GM04503 (cell line): ENCODE results near the gene ZC3H8.

ENCODE experiments used
- DNase-seq: peaks from one replicate; pipeline ENCODE4 v3.0.0-alpha.2; 2012; ENCODE audit warnings: low read depth

ZC3H8 gene

DNA sequence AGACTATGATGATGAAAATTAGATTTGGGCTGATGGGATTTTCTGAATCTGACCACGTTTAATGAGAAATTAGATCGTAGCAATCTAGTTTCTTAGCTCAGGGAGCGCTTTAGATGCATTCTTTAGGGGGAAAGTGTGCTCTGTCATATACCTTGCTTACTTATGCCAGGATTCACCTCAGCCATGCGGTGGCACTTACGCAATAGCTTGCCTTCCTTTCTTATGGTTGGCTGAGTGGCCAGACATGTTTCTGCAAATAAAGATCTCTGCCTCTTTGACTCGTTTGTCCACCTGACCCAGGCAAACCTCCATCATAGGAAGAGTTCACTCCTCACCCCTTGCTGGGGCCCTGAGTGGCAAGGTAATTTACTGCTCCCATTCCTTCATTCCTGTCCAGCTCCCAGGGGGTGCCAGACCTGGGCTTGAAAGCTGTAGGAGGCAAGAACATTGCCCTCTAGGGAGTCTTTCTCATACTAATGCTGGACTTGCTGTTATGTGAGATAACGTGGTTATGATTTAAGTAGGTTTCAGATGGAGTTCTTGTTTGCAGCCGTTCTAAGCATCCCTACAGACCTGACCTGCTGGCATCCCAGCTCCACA, 59.6 kb downstream of the ZC3H8 start:
- DNase-seq, result no peak

DNA sequence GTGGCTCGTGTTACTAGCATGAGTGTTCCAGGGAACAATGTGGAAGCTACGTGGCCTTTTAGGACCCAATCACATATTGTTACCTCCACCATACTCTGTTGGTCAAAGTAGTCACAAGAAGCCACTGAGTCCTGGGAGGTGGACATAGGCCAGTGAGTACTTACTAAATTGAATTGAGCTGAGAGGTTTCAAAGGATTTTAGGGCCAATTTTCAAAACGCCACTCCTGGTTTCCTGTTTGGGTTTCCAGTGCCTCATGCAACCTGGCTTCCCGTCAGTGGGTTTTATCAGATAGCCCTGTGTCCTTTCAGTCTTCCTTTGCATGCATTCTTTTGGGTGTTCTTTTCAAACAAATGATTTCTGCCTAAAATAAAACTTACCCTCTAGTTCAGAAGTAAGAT, 60.4 kb downstream of the ZC3H8 start:
- DNase-seq, result no peak

DNA sequence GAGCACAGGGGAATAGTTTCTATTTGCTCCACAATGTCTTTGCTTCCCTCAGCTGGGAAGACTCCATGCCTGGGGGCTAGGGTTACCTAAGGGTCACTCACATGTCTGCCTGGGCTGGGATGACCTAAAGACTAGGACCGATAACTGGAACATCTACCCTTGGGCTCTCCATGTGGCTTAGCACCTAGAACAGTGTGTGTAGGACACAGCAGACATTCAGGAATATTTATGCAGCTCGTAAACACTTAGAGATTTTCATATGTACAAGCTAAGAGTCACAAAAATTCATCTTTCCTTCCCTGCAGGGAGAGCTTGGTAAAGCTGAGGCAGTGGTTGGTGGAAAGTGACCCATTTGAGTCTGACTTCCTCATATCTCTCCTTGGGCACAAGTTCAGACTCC, 60.8 kb downstream of the ZC3H8 start:
- DNase-seq, result no peak

DNA sequence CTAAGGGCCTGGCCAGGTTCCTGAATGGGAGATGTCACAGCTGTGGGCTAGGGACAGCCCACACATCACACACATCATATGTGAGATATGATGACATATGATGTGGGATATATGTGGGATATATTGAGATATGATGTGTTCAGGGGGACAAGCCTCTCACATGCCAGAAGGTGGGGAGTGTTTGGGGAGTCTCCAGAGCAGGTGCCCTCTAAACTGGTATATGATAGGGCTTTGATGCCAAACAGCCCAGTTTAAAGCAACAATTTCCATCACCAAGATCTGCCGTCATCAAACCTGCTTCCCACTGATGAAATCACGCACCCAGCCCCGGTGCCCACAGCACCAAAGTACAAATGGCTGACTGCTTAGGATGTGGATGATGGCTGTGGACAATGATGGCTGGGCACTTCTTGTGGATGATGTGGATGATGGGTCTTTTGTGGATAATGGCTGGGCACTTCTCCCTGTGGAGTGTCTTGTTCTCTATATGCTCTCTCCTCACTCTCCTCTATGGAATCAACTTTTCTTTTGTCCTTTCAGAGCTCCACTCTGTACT, 65.8 kb downstream of the ZC3H8 start:
- no peak for DNase-seq

DNA sequence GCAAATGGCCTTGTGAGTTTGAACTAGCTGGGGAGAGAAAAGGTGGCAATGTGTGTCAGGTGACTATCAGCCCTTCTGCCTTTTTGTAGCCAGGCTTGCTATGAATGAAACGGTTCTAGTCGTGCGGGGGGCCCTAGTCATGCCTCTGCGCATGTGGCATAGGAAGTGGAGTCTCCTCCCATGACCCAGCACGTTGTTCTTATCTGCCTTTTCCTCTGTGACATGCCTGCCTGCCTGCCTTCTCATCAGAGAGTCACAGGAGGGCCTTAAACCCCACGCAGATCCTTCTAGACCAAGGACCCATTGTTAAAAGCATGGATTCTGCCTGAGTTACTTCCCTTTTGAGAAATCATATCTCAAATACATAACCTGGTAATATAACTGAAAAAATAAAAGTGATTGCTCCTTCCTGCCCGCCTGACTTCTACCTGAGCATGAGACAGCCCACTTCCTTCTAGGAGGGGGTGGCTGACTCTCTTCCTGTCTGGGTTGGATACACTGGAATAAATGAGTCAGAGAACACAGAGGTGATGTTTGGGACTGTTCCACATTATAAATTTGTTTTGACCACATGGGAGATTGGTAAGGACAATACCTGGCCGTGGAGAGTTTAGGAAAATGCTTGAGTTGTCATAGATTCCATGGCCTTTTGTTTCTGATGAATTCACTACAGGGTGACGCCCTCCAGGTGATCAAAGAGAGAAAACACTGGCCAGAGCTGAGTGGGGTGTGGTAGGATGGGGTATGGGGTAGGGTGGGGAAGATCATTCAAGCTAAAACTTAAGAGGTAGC, 66.8 kb downstream of the ZC3H8 start:
- DNase-seq, result no peak

DNA sequence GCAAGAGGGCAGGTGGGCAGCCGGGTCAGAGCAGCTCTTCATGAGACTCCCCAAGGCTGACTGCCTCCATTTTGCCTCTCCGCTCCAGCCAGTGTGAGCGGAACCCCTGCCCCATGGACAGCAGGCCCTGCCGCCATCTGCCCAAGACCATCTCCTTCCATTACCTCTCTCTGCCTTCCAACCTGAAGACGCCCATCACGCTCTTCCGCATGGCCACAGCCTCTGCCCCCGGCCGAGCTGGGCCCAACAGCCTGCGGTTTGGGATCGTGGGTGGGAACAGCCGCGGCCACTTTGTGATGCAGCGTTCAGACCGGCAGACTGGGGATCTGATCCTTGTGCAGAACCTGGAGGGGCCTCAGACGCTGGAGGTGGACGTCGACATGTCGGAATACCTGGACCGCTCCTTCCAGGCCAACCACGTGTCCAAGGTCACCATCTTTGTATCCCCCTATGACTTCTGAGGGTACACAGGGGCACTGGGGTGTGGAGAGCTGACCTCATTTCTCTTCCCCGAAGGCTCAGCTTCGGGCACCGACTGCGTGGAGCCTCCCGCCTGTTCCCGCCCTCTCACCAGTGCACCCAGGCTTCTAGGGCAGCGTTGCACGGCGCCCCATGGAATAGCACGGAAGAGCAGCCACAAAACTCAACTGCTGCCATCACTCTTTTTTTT, 67.7 kb downstream of the ZC3H8 start:
- DNase-seq, result no peak

DNA sequence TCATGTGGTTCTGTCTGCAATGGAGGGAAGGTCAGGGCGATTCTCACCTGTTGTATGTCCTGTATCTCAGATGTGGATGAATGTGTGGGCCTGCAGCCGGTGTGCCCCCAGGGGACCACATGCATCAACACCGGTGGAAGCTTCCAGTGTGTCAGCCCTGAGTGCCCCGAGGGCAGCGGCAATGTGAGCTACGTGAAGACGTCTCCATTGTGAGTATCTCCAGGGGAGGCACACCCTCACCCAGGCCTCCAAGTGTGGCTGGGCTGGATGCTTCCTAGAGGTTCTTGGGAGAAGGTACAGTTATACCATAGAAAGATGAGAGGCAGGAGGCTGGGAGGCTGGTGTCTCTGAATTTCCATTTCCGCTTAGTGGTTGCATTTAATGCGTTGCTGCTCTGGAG, 69.7 kb downstream of the ZC3H8 start:
- DNase-seq, result no peak

DNA sequence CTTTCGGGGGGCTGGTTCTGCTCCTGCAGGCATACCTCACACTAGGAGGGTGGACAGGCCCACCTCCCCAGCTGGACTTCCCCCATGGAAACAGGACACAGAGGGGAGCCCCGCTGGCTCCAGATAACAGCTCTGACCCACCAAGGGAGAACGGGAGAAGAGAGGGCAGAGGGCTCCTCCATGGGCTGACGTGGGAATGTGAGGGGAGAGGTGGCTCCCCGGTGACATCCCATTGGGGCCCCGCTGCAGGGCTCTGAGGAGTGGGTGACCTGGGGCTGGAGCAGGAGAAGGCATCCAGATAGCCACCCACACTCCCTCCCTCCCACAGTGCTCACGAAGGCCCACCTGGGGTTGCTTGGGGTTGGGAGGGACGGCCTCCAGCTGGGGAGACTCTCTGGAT, 70.7 kb downstream of the ZC3H8 start:
- DNase-seq, result no peak

DNA sequence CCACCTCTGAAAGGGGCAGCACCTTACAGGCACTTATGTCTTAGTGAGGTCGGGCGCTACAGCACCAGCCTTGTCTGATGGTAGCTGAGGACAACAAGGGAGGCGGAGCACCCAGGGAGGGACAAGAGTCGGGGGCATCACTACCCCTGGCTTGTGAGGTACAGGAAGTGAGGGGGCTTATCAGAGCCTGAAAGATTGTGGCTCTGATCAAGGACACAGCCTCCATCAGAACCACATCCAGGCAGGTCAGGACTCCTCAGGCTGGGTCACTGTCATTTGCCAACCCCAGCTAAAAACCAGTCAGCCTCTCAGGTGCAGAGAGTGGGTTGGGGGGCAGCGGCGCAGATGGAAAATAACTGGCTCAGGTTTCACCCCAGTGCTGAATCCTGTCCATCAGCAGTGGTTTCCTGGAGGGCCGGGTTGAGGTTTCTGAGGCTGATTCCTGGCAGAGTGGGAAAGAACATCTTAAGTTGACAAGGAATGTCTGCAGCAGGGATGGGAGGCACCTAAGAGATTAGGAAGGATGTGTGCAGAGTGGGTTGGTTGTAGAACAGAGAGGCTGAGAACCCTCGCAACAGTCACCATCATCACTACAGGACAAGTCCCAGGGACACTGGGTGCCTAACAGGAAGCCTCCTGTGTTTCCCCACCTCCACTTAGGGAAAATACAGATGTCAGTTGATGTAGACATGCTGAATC, 71.4 kb downstream of the ZC3H8 start:
- DNase-seq, result no peak

DNA sequence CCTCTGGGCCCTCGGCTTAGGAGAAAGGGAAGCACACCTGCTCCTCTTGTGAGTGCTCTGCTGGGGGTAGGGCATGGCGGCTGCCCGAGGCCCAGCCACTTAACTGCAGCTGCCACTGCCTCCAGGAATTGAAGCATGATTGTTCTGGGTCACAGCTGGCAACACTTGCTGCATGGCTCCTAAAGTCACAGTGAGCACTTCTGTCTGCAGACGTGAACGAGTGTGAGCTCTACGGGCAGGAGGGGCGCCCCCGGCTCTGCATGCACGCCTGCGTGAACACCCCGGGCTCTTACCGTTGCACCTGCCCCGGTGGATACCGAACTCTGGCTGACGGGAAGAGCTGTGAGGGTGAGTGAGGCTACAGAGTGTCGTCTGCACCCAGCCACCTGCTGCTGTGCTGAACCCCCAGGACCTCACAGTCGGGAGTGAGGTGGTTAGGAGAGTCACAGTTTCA, 72.2 kb downstream of the ZC3H8 start:
- no peak for DNase-seq

DNA sequence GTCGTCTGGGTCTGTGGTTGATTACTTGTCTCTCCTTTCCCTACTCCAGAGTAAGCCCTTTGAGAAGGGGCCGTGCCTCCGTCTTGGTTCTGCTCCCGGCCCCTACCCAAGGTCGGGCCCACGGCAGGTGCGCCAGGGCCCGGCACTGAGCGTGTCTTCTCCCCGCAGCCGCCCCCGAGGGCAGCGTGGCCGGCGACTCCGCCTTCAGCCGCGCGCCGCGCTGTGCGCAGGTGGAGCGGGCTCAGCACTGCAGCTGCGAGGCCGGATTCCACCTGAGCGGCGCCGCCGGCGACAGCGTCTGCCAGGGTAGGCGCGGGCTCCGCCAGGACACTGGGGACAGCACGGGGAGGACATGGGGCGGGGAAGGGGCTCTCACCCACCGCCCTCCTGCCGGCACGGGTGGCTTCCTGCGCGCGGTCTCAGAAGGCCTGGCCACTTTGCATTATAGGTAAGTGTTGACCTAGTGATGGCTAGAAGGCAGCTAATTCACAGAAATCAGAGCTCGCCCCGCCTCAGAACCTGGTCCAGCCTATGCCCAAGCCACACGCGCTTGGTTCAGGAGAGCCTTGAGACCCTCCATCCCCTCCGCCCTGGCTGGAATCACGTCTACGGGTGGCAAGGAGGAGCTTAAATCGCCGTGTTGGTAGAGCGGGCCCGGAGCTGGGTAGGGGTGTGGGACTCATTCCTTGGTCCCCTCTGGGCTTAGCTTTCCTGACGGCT, 73.1 kb downstream of the ZC3H8 start:
- no peak for DNase-seq

DNA sequence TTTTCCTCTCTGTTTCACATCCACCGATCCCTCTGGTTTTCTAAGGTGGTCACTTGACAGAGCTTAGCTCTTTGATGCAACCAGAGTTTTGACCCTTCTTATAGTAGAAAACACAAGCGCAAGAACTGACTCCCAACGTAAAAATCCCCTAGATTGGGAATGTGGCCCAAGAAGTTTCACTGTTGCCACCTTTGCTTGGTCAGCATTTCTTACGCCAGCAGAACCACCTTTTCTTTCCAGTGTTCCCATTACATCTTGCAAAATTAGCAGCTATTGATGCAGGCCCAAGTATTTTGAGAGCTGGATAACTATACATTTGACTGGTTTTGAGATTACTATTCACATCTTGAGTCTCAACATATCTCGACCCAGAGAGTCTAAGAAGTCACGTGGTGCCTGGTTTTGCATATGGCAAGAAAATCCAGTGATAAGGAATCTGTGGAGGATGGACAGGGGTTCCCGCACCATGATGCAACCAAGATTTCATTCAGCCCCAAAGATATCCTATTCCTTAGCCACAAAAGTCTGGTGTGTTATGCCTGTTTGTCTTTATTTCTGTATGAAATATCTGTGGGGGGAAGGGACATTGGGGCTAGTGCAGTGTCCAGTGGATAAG, 78.8 kb downstream of the ZC3H8 start:
- no peak for DNase-seq

DNA sequence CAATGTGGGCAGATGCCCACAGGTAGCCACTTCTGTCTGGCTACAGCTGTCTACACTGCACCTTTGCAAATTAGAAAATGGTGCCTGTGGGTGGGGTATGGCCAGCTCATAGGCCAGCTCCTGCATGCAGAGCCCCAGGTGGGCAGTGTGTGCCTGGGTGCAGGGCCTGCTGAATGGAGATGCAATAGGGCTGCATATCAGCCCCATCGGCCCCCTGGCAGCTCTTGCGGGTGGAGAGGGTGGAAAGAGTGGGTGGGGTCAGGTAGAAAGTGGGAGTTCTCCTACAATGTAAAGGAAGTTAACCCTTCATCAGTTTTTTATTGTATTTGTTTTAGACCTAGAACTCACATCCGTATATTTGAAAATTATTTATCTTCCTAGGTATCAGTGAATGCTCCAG, 79.5 kb downstream of the ZC3H8 start:
- no peak for DNase-seq

DNA sequence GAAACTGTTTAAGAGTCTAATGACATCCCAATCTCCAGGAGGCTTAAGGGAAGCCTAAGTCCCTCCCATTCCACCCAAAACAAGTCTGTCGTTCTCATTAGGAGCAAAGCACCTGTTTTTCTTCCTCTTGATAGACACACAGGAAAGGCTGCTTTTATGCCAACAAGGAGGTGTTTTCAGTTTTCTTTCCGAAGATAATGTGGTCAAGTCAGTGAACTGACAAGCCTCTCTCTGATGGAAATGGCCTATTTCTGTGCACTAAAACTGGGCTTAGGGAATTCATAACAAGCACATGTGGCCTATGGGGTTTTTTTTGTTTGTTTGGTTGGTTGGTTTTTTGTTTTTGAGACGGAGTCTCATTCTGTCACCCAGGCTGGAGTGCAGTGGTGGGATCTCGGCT, 80.5 kb downstream of the ZC3H8 start:
- no peak for DNase-seq

DNA sequence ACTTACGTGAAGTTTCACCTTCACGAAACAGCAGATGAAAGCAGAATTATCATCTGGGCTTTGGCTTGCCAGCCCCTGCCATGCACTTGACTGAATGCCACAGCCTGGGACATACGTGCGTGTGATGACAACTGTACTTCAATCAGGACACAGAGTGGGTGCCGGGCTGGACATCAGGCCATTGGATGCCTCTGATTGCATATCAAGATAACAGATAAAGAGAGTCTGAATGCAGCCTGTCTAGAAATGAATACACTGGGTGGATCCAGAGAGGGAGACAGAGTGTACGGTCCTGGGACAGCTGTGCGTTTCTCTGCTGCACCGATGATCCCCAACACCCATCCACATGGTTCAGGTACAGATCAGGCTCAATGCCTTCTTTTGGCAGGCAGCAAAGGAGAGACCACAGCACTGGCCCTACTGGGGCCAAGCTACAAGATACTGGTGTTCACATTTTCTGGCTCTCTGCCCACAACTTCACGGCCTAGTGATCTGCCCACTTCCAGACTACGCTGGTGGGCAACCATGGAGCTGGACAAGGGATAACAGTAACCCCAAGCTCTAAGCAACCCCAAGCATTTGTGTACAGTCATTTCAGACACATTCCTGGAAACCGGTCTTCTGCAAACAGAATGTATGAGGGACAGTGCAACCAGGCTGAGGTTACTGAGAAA, 81.1 kb downstream of the ZC3H8 start:
- no peak for DNase-seq

DNA sequence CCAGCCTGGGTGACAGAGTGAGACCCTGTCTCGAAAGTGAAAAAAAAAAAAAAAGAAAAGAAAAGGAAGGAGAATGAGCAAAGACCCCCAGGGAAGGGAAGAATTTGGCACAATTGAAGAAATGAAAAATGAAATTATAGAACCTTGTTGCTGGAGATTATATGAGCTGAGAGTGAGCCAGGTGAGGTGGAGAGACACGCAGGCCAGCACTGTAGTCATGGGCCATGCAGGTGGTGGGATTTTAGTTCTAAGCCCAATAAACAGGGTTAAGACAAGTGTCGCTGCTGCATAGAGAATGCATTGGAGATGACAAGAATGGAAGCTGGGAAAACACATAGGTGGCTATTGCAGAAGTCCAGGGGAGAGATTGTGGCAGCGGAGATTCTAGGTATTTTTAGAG, 84.3 kb downstream of the ZC3H8 start:
- DNase-seq, result no peak

DNA sequence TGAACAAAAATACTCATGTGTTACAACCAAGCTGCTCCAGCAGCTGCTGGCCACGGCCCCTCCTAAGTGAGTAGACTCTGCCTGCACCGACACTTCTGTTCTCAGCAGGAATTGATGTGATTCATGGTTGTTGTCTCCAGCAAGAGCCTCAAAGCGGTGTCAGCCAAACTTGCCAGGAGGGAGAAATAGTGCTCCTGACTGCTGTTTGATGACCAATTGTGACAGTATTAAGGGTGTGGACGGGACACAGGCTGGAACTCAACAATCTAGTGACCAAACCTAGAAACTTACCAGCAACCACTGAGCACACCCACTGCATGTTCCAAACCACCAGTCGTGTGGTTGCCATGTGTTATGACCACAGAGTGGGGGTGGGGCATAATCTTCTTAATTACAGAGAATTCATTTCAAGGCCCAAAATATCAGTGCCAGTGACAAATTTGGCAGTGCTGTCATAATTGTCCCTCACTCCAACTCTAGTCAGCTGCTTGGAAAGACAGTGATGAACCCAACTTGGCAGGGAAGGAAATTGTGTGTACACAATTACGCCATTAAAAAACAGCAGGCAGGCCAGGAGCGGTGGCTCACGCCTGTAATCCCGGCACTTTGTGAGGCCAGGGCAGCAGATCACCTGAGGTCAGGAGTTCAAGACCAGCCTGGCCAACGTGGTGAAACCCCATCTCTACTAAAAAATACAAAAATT, 86.3 kb downstream of the ZC3H8 start:
- peak; percentile 46 for DNase-seq

DNA sequence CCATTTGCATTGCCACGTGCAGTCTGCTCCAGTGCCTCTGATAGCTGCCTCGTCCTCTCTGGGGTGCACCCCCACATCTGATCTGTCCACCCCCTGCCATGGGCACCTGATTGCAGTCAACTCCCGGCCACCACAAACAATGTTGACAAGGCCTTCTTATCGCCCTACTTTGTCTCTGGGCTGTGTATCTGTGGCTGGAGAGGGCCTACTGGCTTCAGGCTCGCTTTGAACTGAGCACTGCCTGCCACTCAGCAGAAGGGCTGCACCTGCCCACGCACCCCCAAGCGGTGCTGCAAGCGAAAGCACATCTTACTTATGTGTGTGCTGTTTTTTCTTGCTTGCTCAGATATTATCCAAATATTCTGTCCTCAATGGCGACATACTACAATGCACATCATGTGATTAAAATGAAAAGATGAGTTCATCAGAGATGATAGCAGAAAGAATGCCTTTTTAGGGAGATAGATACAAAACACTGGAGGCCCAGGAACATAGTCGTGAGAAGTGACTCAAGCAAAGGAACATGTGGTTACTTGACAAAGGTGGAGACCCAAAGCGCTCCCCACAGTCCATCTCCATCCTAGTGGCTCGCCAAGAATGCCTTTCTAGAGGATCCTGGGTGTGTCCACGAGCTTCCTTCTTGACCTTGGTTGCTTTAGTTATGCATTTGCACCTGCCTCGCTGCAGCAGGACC, 87.9 kb downstream of the ZC3H8 start:
- DNase-seq, result no peak

DNA sequence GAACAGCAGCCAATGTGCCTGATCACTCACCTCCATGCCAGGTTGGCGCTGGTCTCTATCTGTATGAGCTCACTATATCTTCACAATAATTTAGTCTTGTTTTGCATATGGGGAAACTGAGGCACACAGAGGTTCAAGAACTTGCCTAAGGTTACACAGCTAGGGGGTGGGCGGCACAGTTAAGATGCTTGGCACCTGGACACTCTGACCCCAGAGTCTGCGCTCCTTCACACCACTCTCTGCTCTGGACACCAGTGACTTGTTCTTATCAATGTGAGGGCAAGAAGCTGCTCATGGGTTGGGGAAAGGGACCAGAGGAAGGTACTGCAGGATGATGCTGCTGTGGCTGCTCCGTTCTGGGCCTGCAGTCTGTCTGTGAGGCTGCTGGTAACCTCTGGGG, 89.5 kb downstream of the ZC3H8 start:
- DNase-seq, result no peak

DNA sequence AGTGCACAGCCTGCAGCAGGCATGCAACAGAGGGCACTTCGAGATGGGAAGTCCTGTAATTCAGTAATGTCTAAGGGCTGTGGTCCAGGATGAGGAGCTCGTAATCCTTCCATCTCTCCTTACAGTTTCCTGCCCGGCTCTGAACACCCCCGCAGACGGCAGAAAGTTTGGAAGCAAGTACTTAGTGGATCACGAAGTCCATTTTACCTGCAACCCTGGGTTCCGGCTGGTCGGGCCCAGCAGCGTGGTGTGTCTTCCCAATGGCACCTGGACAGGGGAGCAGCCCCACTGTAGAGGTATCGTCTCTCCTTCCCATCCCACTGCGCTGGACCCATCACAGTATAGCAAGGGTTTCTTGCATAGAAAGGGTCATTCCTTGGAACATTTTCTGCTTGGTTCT, 90.0 kb downstream of the ZC3H8 start:
- no peak for DNase-seq
